WTC11 (cell line): ENCODE data around the gene VTN. TPM values are rescaled to one million over a fixed set of nuclear protein-coding genes. Genes with fewer than 3 reads are reported as not detected.
A peak's percentile ranks its signal among the peaks of the same experiment; 100 is the strongest.

ENCODE experiments used
- HMGA2 ChIP-seq: fragments of 250-450 bp; sonication (Bioruptor Pico); IDR thresholded peaks from 2 replicates; pipeline ENCODE4 v1.4.0; 2021; ENCODE audit warnings: mild to moderate bottlenecking, moderate library complexity
- IRF2 ChIP-seq: sonication (generic); formaldehyde crosslinking; IDR thresholded peaks from 2 replicates; pipeline ENCODE4 v1.8.0; 2022; ENCODE audit warnings: low read depth, missing genetic modification reagents, borderline replicate concordance
- MXD4 ChIP-seq: fragments of 250-450 bp; sonication (Bioruptor Pico); IDR thresholded peaks from 2 replicates; pipeline ENCODE4 v1.8.0; 2021; ENCODE audit warnings: mild to moderate bottlenecking, moderate library complexity, borderline replicate concordance
- NFATC4 ChIP-seq: fragments of 250-450 bp; sonication (Bioruptor Pico); IDR thresholded peaks from 2 replicates; pipeline ENCODE4 v1.9.0; 2021; ENCODE audit warnings: mild to moderate bottlenecking
- NFE2L1 ChIP-seq: sonication (generic); formaldehyde crosslinking; IDR thresholded peaks from 2 replicates; pipeline ENCODE4 v1.8.1; 2023; ENCODE audit warnings: missing genetic modification reagents
- OVOL2 ChIP-seq: fragments of 250-450 bp; sonication (Bioruptor Pico); IDR thresholded peaks from 2 replicates; pipeline ENCODE4 v1.9.0; 2021; ENCODE audit warnings: mild to moderate bottlenecking, borderline replicate concordance
- PRRX2 ChIP-seq: fragments of 250-450 bp; sonication (Bioruptor Pico); IDR thresholded peaks from 2 replicates; pipeline ENCODE4 v1.8.0; 2021; ENCODE audit warnings: mild to moderate bottlenecking
- SMAD3 ChIP-seq: sonication (generic); formaldehyde crosslinking; IDR thresholded peaks from 2 replicates; pipeline ENCODE4 v1.8.0; 2022; ENCODE audit warnings: missing genetic modification reagents, mild to moderate bottlenecking, borderline replicate concordance
- SMAD4 ChIP-seq: sonication (generic); formaldehyde crosslinking; IDR thresholded peaks from 2 replicates; pipeline ENCODE4 v1.8.0; 2022; ENCODE audit warnings: mild to moderate bottlenecking, missing genetic modification reagents
- SP1 ChIP-seq: sonication (generic); formaldehyde crosslinking; conservative IDR thresholded peaks from 2 replicates; pipeline ENCODE4 v1.8.1; 2022; ENCODE audit warnings: missing genetic modification reagents
- ZNF138 ChIP-seq: sonication (generic); formaldehyde crosslinking; conservative IDR thresholded peaks from 2 replicates; pipeline ENCODE4 v1.8.1; 2022; ENCODE audit warnings: mild to moderate bottlenecking, moderate library complexity, missing genetic modification reagents
- ZNF396 ChIP-seq: fragments of 250-450 bp; sonication (Bioruptor Pico); IDR thresholded peaks from 2 replicates; pipeline ENCODE4 v1.8.0; 2021; ENCODE audit warnings: mild to moderate bottlenecking, moderate library complexity, borderline replicate concordance
- total RNA-seq: library from RNA; stranded (reverse); gene quantifications from 3 replicates; pipeline ENCODE4 v1.2.3, GENCODE V29; 2021
- TF ChIP-seq, protein P1 (sequence below): sonication (generic); formaldehyde crosslinking; IDR thresholded peaks from 2 replicates; pipeline ENCODE4 v1.8.0; 2022; ENCODE audit warnings: mild to moderate bottlenecking, missing genetic modification reagents
- TF ChIP-seq, protein P2 (sequence below): fragments of 250-450 bp; sonication (Bioruptor Pico); IDR thresholded peaks from 2 replicates; pipeline ENCODE4 v1.9.0; 2021; ENCODE audit warnings: moderate library complexity, mild to moderate bottlenecking, inconsistent platforms, borderline replicate concordance
- TF ChIP-seq, protein P3 (sequence below): sonication (generic); formaldehyde crosslinking; conservative IDR thresholded peaks from 2 replicates; pipeline ENCODE4 v1.8.1; 2022; ENCODE audit warnings: mild to moderate bottlenecking, missing genetic modification reagents
- TF ChIP-seq, protein P4 (sequence below): fragments of 250-450 bp; sonication (Bioruptor Pico); IDR thresholded peaks from 2 replicates; pipeline ENCODE4 v1.9.0; 2021; ENCODE audit warnings: mild to moderate bottlenecking
- TF ChIP-seq, protein P5 (sequence below): sonication (generic); formaldehyde crosslinking; IDR thresholded peaks from 2 replicates; pipeline ENCODE4 v1.8.1; 2023; ENCODE audit warnings: mild to moderate bottlenecking, moderate library complexity, missing genetic modification reagents
- TF ChIP-seq, protein P6 (sequence below): sonication (generic); formaldehyde crosslinking; IDR thresholded peaks from 2 replicates; pipeline ENCODE4 v1.8.1; 2022; ENCODE audit warnings: low read depth, mild to moderate bottlenecking, moderate library complexity, missing genetic modification reagents, borderline replicate concordance
- TF ChIP-seq, protein P7 (sequence below): sonication (generic); formaldehyde crosslinking; IDR thresholded peaks from 2 replicates; pipeline ENCODE4 v1.8.1; 2023; ENCODE audit warnings: mild to moderate bottlenecking, missing genetic modification reagents, moderate library complexity
- TF ChIP-seq, protein P8 (sequence below): sonication (generic); formaldehyde crosslinking; IDR thresholded peaks from 2 replicates; pipeline ENCODE4 v1.8.1; 2023; ENCODE audit warnings: mild to moderate bottlenecking, missing genetic modification reagents, moderate library complexity
- TF ChIP-seq, protein P9 (sequence below): sonication (generic); formaldehyde crosslinking; IDR thresholded peaks from 2 replicates; pipeline ENCODE4 v1.8.1; 2022; ENCODE audit warnings: mild to moderate bottlenecking, missing genetic modification reagents, moderate library complexity, borderline replicate concordance
- TF ChIP-seq, protein P10 (sequence below): fragments of 200-600 bp; IDR thresholded peaks from 2 replicates; pipeline ENCODE4 v1.8.0; 2022; ENCODE audit warnings: antibody characterized with exemption
- TF ChIP-seq, protein P11 (sequence below): fragments of 250-450 bp; sonication (Bioruptor Pico); IDR thresholded peaks from 2 replicates; pipeline ENCODE4 v2.1.2; 2022; ENCODE audit warnings: mild to moderate bottlenecking, moderate library complexity
- TF ChIP-seq, protein P12 (sequence below): sonication (generic); formaldehyde crosslinking; IDR thresholded peaks from 2 replicates; pipeline ENCODE4 v1.8.1; 2022; ENCODE audit warnings: mild to moderate bottlenecking, moderate library complexity, missing genetic modification reagents

VTN gene
- total RNA-seq, 1 experiment from 2014 or later = 1.6 TPM

DNA sequence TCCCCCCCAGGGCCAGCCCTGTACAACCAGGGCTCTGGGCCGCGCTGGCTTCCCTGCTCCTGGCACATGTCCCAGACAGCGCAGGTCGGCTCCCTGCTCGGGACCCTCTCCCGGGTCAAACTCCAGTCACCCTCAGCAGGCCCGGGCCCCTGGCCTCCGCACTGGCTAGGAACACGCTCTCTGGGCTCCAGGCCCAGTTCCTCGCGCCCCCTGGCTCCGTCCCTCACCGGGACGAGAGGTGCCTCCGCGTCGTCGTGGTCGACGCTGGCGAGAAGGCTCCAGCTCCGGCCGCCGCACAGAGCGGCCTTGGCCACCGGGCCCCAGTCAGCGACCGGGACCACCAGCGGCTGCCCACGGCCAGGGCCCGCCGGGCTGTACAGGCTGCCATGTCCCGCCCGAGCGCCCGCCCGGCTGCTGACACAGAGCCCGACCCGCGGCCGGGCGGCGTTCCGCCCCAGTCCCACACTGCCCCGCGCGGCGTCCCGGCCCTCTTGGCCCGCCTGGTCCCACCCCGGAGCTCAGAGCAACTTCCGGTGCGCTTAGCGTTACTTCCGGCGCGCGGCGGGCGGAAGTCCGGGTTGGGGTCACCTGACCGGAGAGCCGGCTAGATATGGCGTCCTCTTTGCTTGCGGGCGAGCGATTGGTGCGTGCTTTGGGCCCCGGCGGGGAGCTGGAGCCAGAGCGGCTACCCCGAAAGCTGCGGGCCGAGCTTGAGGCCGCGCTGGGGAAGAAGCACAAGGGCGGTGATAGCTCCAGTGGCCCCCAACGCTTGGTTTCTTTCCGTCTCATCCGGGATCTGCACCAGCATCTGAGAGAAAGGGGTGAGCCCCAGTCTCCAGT is 12.8 kb downstream of the VTN start, which contains the start of gene POLDIP2 (continued):
- TF ChIP-seq, protein P1, sequence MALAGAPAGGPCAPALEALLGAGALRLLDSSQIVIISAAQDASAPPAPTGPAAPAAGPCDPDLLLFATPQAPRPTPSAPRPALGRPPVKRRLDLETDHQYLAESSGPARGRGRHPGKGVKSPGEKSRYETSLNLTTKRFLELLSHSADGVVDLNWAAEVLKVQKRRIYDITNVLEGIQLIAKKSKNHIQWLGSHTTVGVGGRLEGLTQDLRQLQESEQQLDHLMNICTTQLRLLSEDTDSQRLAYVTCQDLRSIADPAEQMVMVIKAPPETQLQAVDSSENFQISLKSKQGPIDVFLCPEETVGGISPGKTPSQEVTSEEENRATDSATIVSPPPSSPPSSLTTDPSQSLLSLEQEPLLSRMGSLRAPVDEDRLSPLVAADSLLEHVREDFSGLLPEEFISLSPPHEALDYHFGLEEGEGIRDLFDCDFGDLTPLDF = no peak
- TF ChIP-seq NFE2L1 (CRISPR knock-in tag) = no peak
- TF ChIP-seq, protein P2, sequence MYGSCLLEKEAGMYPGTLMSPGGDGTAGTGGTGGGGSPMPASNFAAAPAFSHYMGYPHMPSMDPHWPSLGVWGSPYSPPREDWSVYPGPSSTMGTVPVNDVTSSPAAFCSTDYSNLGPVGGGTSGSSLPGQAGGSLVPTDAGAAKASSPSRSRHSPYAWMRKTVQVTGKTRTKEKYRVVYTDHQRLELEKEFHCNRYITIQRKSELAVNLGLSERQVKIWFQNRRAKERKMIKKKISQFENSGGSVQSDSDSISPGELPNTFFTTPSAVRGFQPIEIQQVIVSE (CRISPR knock-in tag) = no peak
- no peak for TF ChIP-seq MXD4 (CRISPR knock-in tag)
- TF ChIP-seq, protein P3, sequence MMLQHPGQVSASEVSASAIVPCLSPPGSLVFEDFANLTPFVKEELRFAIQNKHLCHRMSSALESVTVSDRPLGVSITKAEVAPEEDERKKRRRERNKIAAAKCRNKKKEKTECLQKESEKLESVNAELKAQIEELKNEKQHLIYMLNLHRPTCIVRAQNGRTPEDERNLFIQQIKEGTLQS = no peak
- TF ChIP-seq SMAD3 = peak; percentile 66; the same call in 1 of the 2 replicates
- TF ChIP-seq, protein P4, sequence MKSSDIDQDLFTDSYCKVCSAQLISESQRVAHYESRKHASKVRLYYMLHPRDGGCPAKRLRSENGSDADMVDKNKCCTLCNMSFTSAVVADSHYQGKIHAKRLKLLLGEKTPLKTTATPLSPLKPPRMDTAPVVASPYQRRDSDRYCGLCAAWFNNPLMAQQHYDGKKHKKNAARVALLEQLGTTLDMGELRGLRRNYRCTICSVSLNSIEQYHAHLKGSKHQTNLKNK (CRISPR knock-in tag) = no peak
- TF ChIP-seq, protein P5, sequence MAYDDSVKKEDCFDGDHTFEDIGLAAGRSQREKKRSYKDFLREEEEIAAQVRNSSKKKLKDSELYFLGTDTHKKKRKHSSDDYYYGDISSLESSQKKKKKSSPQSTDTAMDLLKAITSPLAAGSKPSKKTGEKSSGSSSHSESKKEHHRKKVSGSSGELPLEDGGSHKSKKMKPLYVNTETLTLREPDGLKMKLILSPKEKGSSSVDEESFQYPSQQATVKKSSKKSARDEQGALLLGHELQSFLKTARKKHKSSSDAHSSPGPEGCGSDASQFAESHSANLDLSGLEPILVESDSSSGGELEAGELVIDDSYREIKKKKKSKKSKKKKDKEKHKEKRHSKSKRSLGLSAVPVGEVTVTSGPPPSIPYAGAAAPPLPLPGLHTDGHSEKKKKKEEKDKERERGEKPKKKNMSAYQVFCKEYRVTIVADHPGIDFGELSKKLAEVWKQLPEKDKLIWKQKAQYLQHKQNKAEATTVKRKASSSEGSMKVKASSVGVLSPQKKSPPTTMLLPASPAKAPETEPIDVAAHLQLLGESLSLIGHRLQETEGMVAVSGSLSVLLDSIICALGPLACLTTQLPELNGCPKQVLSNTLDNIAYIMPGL (CRISPR knock-in tag) = peak; percentile 77; the same call in 1 of the 2 replicates
- no peak for TF ChIP-seq ZNF396 (CRISPR knock-in tag)
- TF ChIP-seq, protein P6, sequence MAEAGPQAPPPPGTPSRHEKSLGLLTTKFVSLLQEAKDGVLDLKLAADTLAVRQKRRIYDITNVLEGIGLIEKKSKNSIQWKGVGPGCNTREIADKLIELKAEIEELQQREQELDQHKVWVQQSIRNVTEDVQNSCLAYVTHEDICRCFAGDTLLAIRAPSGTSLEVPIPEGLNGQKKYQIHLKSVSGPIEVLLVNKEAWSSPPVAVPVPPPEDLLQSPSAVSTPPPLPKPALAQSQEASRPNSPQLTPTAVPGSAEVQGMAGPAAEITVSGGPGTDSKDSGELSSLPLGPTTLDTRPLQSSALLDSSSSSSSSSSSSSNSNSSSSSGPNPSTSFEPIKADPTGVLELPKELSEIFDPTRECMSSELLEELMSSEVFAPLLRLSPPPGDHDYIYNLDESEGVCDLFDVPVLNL (CRISPR knock-in tag) = no peak
- TF ChIP-seq, protein P7, sequence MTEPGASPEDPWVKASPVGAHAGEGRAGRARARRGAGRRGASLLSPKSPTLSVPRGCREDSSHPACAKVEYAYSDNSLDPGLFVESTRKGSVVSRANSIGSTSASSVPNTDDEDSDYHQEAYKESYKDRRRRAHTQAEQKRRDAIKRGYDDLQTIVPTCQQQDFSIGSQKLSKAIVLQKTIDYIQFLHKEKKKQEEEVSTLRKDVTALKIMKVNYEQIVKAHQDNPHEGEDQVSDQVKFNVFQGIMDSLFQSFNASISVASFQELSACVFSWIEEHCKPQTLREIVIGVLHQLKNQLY = no peak
- TF ChIP-seq HMGA2 (CRISPR knock-in tag) = no peak
- no peak for TF ChIP-seq IRF2 (CRISPR knock-in tag)
- no peak for TF ChIP-seq NFATC4 (CRISPR knock-in tag)
- TF ChIP-seq ZNF138 (CRISPR knock-in tag) = no peak
- TF ChIP-seq PRRX2 (CRISPR knock-in tag) = no peak
- TF ChIP-seq, protein P8, sequence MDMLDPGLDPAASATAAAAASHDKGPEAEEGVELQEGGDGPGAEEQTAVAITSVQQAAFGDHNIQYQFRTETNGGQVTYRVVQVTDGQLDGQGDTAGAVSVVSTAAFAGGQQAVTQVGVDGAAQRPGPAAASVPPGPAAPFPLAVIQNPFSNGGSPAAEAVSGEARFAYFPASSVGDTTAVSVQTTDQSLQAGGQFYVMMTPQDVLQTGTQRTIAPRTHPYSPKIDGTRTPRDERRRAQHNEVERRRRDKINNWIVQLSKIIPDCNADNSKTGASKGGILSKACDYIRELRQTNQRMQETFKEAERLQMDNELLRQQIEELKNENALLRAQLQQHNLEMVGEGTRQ (CRISPR knock-in tag) = peak; percentile 99
- TF ChIP-seq, protein P9, sequence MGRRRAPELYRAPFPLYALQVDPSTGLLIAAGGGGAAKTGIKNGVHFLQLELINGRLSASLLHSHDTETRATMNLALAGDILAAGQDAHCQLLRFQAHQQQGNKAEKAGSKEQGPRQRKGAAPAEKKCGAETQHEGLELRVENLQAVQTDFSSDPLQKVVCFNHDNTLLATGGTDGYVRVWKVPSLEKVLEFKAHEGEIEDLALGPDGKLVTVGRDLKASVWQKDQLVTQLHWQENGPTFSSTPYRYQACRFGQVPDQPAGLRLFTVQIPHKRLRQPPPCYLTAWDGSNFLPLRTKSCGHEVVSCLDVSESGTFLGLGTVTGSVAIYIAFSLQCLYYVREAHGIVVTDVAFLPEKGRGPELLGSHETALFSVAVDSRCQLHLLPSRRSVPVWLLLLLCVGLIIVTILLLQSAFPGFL (CRISPR knock-in tag) = no peak
- no peak for TF ChIP-seq OVOL2 (CRISPR knock-in tag)
- TF ChIP-seq, protein P10, sequence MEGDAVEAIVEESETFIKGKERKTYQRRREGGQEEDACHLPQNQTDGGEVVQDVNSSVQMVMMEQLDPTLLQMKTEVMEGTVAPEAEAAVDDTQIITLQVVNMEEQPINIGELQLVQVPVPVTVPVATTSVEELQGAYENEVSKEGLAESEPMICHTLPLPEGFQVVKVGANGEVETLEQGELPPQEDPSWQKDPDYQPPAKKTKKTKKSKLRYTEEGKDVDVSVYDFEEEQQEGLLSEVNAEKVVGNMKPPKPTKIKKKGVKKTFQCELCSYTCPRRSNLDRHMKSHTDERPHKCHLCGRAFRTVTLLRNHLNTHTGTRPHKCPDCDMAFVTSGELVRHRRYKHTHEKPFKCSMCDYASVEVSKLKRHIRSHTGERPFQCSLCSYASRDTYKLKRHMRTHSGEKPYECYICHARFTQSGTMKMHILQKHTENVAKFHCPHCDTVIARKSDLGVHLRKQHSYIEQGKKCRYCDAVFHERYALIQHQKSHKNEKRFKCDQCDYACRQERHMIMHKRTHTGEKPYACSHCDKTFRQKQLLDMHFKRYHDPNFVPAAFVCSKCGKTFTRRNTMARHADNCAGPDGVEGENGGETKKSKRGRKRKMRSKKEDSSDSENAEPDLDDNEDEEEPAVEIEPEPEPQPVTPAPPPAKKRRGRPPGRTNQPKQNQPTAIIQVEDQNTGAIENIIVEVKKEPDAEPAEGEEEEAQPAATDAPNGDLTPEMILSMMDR = no peak
- TF ChIP-seq, protein P11, sequence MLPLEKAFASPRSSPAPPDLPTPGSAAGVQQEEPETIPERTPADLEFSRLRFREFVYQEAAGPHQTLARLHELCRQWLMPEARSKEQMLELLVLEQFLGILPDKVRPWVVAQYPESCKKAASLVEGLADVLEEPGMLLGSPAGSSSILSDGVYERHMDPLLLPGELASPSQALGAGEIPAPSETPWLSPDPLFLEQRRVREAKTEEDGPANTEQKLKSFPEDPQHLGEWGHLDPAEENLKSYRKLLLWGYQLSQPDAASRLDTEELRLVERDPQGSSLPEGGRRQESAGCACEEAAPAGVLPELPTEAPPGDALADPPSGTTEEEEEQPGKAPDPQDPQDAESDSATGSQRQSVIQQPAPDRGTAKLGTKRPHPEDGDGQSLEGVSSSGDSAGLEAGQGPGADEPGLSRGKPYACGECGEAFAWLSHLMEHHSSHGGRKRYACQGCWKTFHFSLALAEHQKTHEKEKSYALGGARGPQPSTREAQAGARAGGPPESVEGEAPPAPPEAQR (CRISPR knock-in tag) = no peak
- TF ChIP-seq, protein P12, sequence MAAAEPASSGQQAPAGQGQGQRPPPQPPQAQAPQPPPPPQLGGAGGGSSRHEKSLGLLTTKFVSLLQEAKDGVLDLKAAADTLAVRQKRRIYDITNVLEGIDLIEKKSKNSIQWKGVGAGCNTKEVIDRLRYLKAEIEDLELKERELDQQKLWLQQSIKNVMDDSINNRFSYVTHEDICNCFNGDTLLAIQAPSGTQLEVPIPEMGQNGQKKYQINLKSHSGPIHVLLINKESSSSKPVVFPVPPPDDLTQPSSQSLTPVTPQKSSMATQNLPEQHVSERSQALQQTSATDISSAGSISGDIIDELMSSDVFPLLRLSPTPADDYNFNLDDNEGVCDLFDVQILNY (CRISPR knock-in tag) = peak; percentile 67; the same call in 1 of the 2 replicates
- no peak for TF ChIP-seq SMAD4 (CRISPR knock-in tag)
- peak; percentile 93 for TF ChIP-seq SP1
